ENCODE measurements around the gene OPA1.

Gene OPA1

GRCh38 chr3:193744822-193745684, 152.0 kb downstream of the OPA1 start:
- peak; percentile 13 for DNase-seq

DNA sequence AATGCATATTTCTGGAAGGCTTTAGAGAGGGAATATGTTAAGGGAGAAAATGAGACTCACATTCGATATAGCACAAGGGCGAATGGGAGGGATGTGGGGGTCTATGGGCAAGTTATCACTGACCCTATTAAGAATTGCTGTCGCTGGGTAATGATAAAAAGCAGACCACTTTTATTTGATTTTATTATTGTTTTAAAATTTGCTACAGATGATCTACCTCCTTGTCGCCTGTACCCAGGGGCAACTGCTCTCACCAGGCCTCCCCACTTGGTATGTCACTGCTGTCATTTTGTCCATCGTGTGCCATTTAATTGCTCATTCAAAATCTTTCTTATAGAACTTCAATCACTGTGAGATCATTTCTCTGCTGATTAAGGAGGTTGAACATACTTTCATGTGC, 153.8 kb downstream of the OPA1 start:
- DNase-seq = no peak
